Activated T-cell treated with anti-CD3 and anti-CD28 coated beads for 4 hours (primary cell): ENCODE results near the gene PIP4K2A.
"Not testable (repeated sequence)": the region's sequence is repeated elsewhere in the genome, so short reads cannot be mapped to it uniquely, and the experiment has no call there.

Source experiments
- DNase-seq: peaks from one replicate; pipeline ENCODE4 v3.0.0-alpha.2; 2020

PIP4K2A gene

DNA sequence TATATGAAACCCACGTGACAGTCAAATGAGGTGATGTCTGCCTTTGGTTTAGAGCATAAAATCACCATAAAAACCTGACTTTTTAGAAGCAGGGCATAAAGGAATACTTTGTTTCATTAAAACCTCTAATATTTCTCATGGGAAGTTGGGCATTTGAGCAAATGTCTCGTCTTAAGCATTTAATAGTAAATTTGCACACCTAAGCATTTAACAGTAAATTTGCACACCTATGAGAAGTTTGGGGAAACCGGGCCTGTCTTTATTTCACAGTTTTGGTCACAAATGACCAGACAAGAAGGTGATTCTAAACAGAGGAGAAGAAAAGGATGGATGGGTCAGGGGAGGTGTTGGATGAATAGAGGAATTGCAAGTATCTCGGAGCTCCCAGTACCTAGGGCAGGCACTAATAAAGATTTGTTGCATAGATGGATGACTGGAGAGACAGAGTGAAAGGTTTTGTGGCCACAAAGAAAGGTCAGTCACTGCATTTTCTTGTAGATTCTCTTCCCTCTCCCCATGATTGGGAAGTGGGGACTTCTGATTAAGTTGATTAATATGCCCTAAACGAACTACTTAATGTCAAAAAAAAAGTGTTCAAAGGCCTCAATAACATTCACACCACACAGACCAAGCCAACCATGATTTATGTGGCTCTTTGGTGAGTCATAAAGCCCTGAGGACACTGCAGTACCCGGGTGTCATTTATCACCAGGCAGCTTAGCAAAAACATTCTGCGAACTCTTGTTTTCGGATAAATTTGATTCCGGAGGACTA lies 210.9 kb downstream of the PIP4K2A start:
- DNase-seq, result no peak

DNA sequence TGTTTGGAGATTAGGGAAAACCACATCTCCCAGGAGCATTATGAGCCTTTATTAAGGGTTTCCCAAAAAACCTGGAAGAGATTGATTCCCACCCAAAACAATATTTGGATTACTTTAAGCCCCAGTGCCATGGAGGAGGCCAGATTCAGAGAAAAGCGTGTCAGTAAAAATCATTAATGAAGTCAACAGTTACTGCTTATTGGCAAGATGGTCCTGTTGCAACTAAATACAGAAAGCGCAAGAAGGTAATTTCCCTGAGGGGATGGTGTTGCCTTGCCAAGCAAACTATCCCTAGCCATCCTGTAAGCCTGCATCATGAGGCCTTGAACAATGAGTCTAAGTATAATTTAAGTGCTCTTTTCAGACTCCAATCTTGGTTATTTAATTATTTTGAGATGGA lies 212.5 kb downstream of the PIP4K2A start:
- DNase-seq, result no peak

DNA sequence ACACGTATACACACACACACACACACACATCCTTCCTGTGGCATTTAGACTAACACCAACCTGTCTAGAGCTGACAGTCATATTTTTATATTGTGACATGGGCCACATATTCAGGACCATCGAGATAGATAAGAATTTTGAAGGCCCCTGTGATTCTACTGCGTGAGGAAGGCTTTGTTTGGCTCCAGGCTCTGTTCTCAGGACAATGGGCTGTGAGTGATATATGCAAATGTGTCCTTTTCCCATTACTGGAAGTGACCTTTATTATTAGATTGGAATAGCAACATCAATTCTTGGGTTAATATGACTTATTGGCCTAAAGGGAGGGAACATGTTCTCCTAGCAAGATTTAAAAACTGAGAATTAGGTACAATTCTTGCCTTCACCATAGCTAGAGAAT lies 213.0 kb downstream of the PIP4K2A start:
- DNase-seq, result no peak

DNA sequence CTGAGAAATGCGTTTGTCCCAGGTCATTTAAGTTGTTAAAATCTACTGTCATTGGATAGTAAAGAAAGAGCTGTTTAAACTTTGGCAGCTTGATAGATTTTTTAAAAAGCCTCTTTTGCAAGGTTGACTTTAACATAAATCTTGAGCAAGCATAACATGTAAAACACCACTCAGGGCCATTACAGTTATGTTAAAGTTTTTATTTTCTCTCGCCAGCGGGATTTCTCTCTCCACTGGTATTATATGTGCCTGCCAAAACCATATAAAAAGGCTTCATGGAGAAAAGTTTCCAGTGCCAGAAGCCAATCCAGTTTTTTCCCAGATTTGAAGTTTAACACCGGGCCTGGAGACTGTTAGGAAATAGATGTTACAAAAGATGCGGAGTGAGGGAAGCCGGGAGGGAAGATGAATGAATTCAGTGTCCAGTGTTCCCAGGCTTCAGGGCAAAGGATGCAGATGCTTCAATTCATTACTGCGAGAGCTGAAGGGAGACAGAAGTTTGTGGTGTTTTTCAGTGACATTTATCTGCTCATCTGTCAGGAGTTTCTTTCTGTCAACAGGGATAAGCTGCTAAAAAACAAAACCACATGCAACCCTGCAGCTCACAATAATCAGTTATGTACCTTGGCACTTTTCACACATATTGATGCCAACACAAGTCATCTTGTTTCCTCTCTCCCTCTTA lies 213.6 kb downstream of the PIP4K2A start:
- DNase-seq, result no peak

DNA sequence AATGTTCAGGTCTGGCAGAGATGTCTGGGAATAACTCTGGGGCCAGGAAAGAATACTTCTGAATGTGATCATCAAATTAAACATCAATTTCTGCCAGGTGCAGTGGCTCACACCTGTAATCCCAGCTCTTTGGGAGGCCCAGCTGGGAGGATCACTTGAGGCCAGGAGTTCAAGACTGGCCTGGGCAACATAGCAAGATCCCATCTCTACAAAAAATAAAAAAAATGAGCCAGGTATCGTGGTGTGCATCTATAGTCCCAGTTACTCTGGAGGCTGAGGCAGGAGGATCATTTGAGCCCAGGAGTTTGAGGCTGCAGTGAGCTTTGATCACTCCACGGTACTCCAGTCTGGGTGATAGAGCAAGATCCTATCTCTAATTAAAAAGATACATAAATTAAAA lies 214.4 kb downstream of the PIP4K2A start:
- DNase-seq, result not testable (repeated sequence)

DNA sequence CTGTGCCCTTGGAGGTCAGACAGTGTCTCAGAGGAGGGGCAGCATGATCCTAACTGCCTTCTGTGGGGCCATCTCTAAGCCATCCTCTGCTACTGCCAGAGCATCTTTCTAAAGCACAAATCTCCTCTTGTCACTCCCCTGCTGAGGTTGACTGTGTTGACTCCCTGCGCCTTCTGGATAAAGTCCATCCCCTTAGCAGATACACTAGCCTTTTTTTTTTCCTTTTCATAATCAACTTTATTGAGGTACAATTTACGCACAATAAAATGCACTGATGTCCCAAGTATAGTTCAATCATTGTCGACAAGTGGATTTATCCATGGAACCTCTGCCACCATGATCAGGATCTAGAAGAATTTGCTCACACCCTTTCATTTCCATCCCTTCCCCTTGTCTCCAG lies 219.0 kb downstream of the PIP4K2A start:
- DNase-seq, result no peak

DNA sequence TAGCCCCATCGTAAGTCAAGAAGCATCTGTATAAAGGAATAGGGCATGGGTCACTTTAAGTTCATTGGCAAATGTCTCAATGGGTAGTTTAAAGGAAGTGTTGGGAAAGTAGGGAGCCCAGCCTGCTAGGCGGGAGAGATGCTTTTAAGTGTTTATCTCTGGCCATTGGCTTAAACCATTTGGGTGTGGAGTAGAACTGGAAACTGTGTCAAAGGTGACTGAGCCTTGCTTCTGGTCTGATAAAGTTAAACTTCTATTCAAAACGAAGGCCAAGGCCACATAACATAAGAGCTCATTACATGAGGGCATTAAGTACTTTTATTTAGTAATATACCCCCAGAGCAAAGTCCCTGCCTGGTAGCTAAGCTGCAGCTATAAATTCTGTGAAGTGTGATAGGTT lies 220.4 kb downstream of the PIP4K2A start:
- no peak for DNase-seq

DNA sequence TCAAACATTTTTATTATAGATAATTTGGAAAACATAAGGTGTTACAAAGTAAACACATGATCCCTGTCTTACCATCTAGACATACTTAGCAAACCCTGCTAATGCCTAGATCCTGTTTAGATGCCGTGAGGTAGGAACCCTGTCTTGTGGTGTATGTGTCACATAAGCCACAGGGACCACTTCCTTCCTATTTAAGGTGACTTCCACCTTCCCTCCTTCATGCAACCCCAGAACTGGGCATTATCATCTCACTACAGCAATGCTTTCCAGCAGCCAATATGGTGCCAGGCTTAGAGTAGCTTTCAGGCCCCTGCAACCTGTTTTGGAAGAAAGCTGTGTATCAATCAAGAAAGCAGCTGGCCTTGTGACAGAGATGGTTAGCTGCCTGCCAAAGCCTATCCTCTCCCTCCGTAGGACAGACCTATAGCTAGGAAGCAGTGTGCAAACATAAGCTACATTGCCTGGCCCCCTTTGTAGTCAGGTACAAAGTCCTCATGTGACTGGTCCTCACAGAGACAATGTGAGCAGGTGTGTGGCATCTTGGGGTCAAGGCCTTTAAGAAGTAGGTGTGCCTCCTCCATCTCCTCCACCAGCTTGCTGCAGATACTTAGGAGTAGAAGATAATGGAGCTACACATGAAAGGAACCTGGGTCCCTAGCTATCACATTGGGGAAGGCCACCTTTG lies 222.3 kb downstream of the PIP4K2A start:
- DNase-seq, result no peak

DNA sequence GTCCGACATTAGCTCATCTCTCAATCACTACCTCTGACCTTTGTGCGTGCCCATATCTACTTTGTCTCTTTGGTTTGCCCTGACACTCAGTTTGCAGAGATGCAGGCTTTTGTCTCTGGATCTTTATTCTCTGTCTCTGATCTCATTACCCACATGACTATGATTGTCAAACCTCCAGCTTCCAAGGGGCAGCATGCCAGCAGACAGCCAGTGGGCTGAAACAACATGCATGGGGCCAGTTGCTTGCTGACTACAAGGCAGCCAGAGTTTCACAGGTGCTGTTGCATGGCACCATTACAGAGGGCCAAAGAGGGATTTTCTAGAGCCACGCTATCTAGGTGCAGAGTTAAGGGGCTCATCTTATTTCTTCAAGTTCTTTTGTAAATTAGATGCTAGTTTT lies 222.9 kb downstream of the PIP4K2A start:
- DNase-seq, result no peak

DNA sequence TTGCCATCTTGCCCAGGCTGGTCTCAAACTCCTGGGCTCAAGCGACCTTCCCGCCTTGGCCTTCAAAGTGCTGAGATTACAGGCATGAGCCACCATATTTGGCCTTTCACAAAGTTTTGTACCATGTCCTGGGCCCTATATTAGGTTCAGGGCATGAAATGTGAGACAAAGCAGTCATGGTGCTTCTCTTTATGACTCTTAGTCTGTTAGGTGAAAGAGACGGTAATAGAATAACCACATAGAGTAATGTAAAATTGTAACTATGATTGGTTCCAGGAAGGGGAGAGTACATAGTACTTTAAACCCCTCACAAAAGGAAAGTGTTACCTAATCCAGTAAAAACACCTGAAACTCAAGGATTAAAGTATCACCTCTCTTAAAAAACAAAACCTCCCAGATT lies 224.4 kb downstream of the PIP4K2A start:
- no peak for DNase-seq

DNA sequence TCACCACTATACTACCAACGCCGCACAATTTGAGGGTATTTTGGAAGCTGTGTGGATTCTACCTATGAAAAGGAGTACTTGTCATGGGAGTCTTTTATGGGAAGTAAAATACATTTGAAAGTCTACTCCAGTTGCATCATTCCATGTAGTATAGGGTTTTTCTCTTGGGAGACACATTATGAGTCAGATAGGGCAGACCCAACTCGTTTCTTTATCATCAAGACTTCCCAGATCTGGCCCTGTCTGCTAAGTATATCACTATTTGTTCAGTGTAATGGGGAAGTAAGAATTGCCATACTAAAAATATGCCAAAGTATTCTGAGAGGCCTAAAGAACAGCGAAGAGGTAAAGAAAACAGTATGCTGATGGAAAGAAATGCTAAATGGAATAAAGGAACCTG lies 224.9 kb downstream of the PIP4K2A start:
- DNase-seq, result no peak

DNA sequence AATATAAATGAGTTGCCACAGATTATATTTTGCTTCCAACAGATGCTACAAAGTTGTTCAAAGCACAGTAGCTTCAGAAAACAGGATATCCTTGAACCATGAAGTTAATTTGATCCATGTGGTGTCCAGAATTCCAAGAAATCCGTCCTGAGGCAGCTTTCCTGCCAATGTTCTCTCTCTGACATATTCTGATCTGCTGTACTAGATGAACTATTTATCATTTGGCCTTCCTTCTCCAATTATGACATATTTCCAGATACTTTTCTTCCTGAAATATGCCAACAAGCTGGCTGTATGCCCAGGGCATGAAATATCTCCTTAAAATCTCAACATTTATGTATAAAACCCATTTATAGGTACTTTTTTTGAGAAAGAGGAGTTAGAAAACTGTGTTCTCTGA lies 227.9 kb downstream of the PIP4K2A start:
- DNase-seq, result no peak
